Stimulated activated CD4-positive, alpha-beta T cell treated with anti-CD3 and anti-CD28 coated beads, Interleukin-1b, Interleukin-23, amount 100 ng/mL, for 4 hours (primary cell): ENCODE data around the gene MYBPC2.
"Not testable (repeated sequence)": the region's sequence is repeated elsewhere in the genome, so short reads cannot be mapped to it uniquely, and the experiment has no call there.

Experiments used
- DNase-seq, 2 donors: peaks; one replicate each; pipeline ENCODE4 v3.0.0-alpha.2; 2020; ENCODE audit warnings: low read depth in 2 of 2

Gene MYBPC2

DNA sequence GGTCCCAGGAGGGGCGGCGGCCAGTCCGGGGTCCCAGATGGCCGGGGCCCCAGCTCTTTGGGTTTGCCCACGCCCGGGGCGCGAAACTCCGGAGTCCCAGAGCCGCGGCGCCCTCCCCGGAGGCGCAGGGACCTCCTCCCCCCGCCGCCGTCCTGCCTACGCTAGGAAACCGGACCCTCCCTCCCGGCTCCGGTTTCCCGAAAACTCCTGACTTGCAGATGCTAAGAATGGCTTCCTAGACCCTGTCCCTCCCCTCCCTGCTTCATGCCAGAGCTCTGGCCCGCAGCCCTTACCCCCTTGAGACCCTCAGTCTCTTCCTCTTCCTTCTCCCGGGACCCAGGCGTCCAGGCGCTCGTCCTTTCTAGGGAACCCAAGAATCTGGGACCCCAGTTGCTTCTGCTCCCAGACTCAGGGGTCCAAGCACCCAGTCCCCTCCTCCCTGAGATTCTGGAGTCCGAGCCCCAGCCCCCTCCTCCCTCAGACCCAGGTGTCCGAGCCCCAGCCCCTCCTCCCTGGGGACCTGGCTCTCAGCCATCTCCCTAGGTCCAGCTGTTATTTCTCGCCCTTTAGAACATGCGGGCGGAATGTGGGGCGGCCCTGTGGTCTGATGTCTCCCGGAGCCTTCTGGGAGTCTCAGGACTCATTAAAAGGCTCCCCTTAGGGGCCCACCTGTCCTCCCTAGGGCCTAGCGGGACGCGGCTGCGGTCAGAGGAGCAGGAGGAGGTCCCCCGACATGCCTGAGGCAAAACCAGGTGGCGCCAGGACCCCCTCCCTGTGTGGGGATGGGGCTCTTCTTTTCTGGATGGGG is at the start of gene MYBPC2:
MYBPC2 (plus strand) TSS at position 672 of the 808 bp plus-strand sequence; CDS start at position 734, 62 bp downstream.
- DNase-seq = no peak

DNA sequence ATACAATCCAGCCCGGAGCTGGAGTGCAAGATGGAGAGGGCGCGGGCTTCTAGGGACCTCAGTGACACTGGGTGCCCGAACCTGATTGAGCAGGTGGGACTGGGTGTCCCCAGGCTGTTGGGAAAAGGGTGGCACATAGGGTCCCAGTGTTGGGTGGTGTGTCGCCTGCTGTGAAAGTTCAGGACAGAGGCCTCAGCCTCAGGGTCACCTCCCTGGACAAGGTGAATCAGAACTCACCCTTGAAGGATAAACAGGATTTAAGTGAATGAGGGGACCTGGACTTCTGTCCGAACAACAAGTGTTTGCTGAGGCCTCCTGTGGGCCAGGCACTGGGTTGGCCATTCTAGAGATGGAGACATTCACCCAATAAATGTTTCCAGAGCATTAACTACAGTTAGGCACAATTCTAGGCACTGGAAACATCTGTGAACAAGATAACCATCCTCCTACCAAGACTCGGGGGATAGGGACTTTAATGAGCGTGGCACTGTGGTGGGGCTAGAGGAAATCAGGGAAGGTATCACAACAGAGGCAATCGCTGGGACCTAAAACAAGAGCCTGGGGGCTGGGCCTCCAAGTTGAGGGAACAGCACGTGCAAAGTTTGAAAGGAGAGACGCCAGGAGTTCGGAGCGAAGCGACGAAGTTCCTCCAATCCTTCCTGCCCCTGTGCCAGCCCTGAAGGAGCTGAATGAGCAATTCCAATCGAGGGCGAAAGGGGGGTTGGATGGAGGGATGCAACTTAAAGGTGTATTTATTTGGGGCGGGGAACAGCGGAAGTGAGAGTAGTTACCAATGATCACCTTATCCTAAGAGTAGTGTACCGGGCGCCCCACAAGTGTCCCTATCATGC is 49.5 kb upstream of the MYBPC2 start:
- no peak for DNase-seq

DNA sequence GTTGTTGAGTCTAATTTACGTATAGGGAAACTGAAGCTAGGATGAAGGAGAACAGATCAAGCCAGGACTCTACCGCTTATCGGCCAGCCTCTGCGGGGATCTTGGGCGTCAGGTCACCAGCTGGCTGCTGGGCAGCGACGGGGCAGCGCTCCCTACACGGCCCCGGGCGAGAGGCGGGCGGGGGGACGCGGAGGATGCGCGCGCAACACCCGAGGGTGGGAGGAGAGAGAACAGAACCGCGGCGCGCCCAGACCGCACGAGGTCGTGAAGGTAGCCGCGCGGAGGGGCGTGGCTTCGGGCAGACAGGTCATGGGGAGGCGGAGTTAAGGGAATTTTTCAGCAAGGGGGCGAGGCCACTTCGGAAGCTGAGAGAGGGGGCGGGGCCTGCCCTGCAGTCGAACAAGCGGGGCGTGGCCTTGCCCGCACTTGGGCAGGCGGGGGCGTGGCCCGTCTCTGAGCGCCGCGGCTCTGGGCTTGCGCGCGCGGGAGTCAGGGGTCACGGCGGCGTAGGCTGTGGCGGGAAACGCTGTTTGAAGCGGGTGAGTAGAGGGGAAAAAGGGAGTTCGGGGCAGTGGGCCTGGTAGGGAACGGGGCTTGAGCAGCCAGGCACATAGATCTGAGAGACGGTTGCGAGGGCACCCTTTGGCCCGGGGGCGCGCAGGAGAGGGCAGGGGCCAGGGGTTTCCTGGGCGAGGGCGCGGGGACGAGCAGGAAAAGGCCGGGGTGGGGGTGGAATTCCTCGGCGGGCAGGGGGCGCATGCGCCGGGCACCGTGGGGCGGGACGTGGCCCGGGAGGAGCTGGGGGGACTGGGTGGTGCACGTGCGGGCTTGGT is 48.6 kb upstream of the MYBPC2 start, which contains the start of gene POLD1:
POLD1 (plus strand) TSS at position 496 of the 833 bp plus-strand sequence. CDS start 14,505 bp downstream, outside the sequence.
- peak; percentile 99 for DNase-seq

DNA sequence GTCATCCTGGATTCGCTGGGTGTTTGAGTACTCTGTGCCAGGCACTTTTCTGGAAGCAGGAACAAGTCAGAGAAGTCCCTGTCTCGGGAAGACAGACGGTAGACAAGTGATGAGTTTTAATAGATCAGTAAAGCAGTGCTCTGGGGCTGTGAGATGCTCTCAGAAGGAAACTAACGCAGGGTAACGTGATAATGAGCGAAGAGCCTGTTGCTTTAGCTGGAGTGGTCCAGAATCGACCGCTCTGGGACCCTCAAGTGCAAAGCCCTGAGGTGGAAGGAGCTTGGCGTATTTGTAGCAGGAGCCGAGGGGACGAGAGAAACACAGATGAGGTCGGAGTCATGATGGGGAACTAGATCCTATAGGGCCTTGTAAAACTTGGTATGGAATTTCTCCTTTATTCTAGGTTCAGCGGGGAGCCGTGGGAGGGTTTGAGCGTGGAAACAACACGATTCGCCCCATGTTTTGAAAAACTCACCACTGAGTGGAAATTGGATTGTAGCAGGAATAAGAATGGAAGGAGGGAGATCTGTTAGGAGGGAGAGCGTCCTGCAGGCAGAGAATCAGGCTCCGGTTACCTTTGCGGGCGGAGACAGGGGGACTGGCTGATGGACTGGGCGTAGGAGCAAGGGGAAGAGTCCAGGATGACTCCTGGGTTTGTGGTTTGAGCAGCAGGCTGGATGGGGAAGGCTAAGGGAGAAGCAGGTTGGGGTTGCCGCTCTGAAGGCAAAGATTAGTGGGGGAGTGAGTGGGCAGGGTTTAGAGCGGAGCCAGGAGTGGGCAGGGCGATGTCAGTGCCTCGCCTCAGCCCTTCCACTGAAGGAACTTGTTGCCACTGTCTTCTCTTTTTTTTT is 47.8 kb upstream of the MYBPC2 start:
- no peak for DNase-seq

DNA sequence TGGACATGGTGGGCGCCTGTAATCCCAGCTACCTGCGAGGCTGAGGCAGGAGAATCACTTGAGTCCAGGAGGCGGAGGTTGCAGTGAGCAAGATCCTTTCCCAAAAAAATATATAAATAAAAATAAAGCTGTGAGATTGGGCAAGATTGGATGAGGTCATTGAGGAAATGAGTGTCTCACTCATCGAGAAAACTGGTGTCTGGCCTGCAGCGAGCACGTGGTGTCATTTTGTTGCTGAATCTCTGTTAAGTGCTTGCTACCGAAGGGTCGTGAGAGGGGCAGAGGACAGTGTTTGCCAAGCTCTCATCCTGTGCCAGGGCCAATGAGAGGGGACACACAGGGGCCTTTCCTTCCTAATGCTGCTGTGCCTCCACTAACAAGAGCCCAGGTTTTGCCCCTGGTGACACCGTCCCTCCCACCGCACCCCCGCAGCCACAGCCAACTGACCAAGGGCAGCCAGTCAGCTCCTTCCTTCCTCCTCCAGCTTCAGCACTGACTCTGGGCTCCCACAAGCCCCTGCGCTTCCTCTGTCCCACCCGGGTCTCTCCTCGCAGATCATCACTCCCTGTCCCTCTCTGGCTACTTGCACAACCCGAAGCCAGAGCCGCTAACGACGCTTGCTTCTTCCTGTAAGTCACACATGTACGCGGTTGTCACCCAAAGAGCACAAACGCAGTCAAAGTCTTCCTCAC is 45.4 kb upstream of the MYBPC2 start:
- no peak for DNase-seq

DNA sequence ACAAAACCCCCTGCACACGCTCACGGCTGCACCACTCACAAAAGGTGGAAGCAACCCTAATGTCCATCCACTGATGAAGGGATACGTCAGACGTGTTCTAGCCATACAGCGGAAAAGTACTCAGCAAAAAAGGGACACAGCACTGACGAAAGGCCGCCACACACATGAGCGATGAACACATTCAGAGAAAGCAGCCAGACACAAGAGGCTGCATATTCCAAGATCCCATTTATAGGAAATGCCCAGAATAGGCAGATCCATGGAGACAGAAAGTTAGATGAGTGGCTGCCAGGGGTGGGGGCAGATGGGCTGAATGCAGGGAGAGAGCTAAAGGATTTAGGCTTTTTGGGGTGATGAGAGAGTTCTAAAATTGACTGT is 44.8 kb upstream of the MYBPC2 start:
- DNase-seq = no peak

DNA sequence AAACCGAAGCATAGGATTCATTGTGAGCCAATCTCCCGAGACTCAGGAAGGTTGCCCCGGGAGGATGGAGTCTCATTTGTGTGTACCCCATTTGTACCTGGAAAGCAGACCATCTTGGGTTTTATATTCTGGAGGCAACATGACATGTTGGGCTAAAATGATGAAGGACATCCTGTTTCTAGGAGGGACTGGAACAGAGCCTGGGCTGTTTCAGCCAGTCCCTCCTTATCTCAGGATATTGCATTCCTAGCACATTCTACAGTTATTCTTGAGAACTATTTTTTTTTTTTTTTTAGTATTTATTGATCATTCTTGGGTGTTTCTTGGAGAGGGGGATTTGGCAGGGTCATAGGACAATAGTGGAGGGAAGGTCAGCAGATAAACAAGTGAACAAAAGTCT is 42.4 kb upstream of the MYBPC2 start:
- not testable (repeated sequence) for DNase-seq

DNA sequence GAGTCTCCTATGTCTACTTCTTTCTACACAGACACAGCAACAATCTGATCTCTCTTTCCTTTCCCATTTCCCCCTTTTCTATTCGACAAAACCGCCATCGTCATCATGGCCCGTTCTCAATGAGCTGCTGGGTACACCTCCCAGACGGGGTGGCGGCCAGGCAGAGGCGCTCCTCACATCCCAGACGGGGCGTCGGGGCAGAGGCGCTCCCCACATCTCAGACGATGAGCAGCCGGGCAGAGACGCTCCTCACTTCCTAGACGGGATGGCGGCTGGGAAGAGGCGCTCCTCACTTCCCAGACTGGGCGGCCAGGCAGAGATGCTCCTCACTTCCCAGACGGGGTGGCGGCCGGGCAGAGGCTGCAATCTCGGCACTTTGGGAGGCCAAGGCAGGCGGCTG is 41.7 kb upstream of the MYBPC2 start:
- not testable (repeated sequence) for DNase-seq

DNA sequence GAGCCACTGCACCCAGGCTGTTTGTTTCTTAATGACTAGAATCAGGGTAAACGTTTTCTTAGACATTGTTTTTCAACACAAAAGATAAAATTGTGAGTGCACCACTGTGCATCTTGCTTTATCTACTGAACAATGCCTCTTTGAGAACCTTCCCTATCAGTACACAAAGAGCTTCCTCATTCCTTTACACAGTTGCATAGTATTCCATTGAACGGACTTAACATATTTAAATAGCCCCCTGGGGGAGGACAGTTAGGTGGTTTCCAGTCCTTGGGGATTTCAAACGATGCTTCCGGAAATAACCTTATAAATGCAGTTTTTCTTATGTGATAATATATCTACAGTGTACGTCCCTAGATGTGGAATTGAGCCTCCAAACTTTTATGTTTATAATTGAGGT is 39.9 kb upstream of the MYBPC2 start:
- no peak for DNase-seq

DNA sequence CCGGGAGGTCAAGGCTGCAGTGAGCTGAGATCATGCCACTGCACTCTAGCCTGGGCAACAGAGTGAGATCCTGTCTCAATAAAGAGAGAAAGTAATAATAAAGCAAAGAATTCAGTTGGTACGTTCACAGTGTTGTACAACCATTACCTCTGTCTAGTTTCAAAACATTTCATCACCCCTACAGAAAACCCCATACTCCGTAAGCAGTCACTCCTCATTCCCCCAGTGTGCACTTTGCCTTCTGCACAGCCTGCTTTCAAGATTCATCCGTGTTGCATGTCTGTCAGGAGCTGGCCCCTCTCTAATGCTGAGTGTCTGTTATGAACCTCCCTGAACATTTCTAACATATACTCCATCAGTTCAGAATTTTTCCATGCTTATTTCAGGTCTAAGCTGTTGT is 39.1 kb upstream of the MYBPC2 start:
- no peak for DNase-seq

DNA sequence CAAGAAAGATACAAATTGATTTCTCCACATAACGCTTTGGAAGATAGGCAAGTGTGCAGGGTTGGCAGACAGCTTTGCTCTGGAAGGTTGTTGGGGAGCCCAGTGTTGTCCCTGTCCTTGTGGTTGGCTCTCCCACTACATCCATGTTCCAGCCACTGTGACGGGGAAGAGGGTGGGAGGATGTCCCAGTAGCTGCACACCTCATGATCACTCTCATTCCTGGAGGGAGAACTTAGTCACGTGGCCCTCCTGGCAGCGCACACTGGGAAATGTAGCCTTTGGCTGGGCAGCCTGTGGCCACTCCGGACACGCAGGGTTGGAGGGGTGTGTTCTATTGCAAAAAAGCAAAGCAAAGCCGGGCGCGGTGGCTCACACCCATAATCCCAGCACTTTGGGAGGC is 38.7 kb upstream of the MYBPC2 start:
- no peak for DNase-seq

DNA sequence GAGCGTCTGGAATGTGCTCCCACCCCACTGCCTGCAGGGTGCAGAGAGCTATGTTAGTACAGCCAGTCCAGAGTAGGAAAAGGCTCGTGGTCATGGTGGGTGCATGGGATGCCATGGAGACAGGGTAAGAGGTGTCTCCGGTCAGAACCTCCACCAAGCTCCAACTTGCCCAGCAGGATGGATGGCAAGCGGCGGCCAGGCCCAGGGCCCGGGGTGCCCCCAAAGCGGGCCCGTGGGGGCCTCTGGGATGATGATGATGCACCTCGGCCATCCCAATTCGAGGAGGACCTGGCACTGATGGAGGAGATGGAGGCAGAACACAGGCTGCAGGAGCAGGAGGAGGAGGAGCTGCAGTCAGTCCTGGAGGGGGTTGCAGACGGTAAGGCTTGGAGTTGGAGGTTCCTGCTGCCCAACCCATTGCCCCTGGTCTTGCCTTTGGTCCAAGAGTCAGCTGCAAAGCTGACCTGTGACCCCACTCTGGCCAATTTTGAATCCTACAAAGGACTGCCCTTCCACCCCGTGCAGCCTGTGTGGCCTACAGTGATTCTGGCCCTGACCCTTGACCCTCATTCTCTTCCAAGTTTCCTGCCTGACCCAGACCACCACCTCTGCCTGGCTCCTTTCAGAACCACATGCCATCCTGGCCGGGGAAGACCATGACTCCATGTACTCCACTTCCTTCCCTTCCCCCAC is 33.9 kb upstream of the MYBPC2 start:
- DNase-seq = no peak

DNA sequence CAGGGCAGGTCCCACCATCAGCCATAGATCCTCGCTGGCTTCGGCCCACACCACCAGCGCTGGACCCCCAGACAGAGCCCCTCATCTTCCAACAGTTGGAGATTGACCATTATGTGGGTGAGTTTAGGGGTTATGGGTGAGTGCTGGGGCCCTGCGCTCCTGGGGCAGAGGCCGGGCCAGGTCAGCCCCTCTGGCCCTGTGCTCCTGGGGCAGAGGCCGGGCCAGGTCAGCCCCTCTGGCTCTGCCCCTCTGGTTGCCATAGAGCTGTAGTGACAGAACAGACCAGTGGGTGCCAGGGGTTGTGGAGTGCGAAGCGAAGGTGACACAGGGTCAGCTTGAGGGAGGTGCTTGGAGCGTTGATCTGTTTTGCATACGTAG is 33.3 kb upstream of the MYBPC2 start:
- no peak for DNase-seq

DNA sequence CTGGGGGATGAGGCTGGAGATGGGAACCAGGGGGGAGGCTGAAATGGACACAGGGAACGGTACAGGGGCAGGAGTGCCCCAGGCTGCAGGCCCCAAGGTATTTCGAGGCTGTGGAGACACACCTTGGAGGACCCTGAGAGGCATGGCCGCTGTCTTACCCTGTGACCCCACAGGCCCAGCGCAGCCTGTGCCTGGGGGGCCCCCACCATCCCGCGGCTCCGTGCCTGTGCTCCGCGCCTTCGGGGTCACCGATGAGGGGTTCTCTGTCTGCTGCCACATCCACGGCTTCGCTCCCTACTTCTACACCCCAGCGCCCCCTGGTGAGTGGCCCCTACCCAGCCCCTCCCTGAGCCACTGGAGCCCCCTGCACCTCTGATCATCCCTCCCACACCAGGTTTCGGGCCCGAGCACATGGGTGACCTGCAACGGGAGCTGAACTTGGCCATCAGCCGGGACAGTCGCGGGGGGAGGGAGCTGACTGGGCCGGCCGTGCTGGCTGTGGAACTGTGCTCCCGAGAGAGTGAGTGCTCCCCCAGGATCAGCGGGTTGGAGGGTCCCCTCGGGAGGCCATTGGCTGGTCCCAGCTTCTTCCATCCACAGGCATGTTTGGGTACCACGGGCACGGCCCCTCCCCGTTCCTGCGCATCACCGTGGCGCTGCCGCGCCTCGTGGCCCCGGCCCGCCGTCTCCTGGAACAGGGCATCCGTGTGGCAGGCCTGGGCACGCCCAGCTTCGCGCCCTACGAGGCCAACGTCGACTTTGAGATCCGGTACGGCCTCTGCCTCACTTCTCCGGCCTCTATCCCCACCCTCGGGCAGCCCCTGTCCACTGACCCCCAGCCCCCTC is 30.9 kb upstream of the MYBPC2 start:
- DNase-seq = no peak

DNA sequence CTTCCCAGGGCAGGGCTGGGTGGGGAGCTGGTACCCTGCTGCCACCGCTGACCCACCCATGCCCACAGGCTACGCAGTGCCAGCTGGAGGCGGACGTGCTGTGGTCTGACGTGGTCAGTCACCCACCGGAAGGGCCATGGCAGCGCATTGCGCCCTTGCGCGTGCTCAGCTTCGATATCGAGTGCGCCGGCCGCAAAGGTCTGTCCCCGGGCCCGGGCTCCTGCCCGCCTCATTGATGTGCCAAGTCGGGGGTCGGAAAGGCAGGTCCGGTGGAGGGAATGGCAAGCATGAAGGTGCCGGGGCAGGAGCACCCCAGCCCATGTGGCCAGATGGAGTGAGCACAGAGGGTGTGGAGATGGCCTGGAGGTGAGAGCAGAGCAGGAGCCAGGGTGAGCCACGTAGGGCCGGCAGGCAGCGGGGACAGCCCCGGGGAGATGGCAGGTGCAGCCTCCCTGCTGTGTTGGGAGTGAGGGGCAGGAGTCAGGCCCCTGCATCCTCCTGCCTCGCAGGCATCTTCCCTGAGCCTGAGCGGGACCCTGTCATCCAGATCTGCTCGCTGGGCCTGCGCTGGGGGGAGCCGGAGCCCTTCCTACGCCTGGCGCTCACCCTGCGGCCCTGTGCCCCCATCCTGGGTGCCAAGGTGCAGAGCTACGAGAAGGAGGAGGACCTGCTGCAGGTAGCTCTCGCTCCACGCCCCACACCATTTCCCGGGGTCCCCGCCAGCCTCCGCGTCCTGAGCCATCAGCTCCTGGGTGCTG is 30.0 kb upstream of the MYBPC2 start:
- no peak for DNase-seq

DNA sequence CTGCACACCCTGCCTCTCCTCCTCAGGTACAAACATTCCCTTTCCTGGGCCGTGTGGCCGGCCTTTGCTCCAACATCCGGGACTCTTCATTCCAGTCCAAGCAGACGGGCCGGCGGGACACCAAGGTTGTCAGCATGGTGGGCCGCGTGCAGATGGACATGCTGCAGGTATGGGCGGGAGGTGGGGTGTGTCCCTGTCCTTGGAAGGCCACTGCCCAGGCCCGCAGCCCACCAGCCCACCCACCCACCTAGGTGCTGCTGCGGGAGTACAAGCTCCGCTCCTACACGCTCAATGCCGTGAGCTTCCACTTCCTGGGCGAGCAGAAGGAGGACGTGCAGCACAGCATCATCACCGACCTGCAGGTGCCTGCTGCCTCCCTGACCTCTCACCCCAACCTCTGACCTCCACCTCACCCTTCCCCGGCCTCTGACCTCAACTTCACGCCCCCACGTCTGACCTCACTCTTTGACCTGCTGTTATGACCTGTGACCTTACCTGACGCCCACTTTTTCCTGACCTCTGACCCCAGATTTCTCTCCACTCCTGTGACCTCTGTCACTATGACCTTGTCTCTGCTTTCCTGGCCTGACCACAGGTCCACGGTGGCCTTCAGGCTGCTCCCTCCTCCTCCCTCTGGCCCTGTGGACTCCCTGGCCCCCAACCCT is 26.4 kb upstream of the MYBPC2 start:
- no peak for DNase-seq

DNA sequence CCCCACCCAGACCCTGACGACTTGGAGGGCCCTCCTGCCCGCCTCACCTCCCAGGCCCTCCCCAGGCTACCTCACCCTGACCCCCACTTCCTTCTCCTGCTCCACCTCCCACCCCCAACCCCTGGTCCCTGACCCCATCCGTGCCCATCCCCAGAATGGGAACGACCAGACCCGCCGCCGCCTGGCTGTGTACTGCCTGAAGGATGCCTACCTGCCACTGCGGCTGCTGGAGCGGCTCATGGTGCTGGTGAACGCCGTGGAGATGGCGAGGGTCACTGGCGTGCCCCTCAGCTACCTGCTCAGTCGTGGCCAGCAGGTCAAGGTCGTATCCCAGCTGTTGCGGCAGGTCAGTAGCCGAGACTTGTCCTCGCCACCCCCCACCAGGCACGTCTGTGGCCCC is 25.9 kb upstream of the MYBPC2 start:
- no peak for DNase-seq

DNA sequence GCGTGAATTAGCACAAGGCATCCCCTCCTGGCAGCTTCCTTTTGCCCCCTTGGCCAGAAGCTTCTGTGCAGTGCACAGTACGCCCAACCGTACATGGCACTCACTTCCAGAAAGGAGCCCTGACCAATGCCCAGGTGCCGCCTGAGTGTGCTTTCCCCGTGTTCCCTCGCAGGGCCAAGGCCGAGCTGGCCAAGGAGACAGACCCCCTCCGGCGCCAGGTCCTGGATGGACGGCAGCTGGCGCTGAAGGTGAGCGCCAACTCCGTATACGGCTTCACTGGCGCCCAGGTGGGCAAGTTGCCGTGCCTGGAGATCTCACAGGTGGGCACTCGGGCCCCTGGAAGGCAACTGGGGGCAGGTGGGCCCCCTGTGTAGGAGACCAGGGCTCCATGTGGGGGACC is 23.3 kb upstream of the MYBPC2 start:
- DNase-seq = no peak
